K562 (cell line): Measurements from ENCODE around the gene RNU5D-1. TPM values are rescaled to one million over a fixed set of nuclear protein-coding genes. Genes with fewer than 3 reads are reported as not detected.

Experiments used
- ATAC-seq: fragments of 200-7000 bp; cut with Tn5 transposase; 3 replicates; pipeline ENCODE4 v1.9.1; 2020; ENCODE audit warnings: moderate library complexity
- BruUV-seq: library from RNA; stranded (reverse); fragments of 400-500 nt; replicated peaks from 2 replicates; lab custom pipeline; 2021; lab: Mats Ljungman, UMichigan
- CTCF ChIA-PET: fragments of 300-600 bp; formaldehyde crosslinking; extraction: SDS; loops from one replicate; lab custom pipeline; 2021; ENCODE audit warnings: low intra/inter-chr PET ratio; lab: Yijun Ruan, JAX
- POLR2A ChIA-PET: fragments of 300-600, 350-650 bp; sonication (Branson Sonifier 250); formaldehyde crosslinking; extraction: SDS; loops from one replicate; lab custom pipeline; 2021; ENCODE audit warnings: antibody characterized with exemption, inconsistent platforms; lab: Yijun Ruan, JAX
- DNase-seq, 4 experiments: peaks; one replicate each; pipeline versions ENCODE4 v3.0.0 to v3.0.0-alpha.2; 2011 to 2018; ENCODE audit warnings: low spot score in 3 of 4, mixed read lengths in 3 of 4; ENCODE audit errors: extremely low read depth in 1 of 4
- FAIRE-seq: peaks from 2 replicates; lab custom pipeline; 2011; peaks lifted over from hg19 to GRCh38; lab: Jason Lieb, UNC
- H2AFZ ChIP-seq: 2 replicates; pipeline ENCODE4 v1.6.0; 2011; ENCODE audit warnings: low read depth, low read length, control low read depth, inconsistent platforms
- H3K27ac ChIP-seq: fragments of 200-600 bp; 3 replicates; pipeline ENCODE4 v1.8.0; 2011; ENCODE audit warnings: low read depth, mild to moderate bottlenecking, control low read depth, inconsistent platforms, low read length, moderate library complexity, mixed read lengths; ENCODE audit errors: extremely low read depth
- H3K27me3 ChIP-seq, 2 experiments: fragments of 300-600 bp in 1 of 2; 2 replicates in 1 of 2; 3 replicates in 1 of 2; pipeline versions ENCODE4 v1.6.0 to v1.8.0; 2011; ENCODE audit warnings: inconsistent platforms in 2 of 2, low read length in 2 of 2, mild to moderate bottlenecking in 1 of 2, mixed read lengths in 1 of 2, moderate library complexity in 1 of 2; ENCODE audit not compliant: control insufficient read depth in 2 of 2, insufficient read depth in 2 of 2
- H3K36me3 ChIP-seq: fragments of 300-600 bp; 3 replicates; pipeline ENCODE4 v1.8.0; 2011; ENCODE audit warnings: mild to moderate bottlenecking, low read length, inconsistent platforms; ENCODE audit not compliant: control insufficient read depth, insufficient read depth
- H3K4me1 ChIP-seq, 2 experiments: fragments of 200-600 bp in 1 of 2; replicated peaks in 1 of 2; 2 replicates in 1 of 2; 3 replicates in 1 of 2; pipeline versions ENCODE4 v1.5.1 to v1.8.0; 2011; ENCODE audit warnings: inconsistent platforms in 2 of 2, low read length in 2 of 2, mild to moderate bottlenecking in 1 of 2, mixed read lengths in 1 of 2, moderate library complexity in 1 of 2; ENCODE audit not compliant: control insufficient read depth in 2 of 2, insufficient read depth in 2 of 2
- H3K4me2 ChIP-seq: 2 replicates; pipeline ENCODE4 v1.6.1; 2011; ENCODE audit warnings: low read length, control low read depth, inconsistent platforms, mixed read lengths; ENCODE audit not compliant: insufficient read depth
- H3K4me3 ChIP-seq: fragments of 200-600 bp; sonication (generic), shearing (Covaris generic); 2 replicates; pipeline ENCODE4 v1.5.1; 2016; ENCODE audit warnings: control low read depth, inconsistent platforms
- H3K79me2 ChIP-seq: fragments of 200-600 bp; 3 replicates; pipeline ENCODE4 v1.8.0; 2011; ENCODE audit warnings: low read length, inconsistent platforms; ENCODE audit not compliant: control insufficient read depth, insufficient read depth
- H3K9ac ChIP-seq, 2 experiments: 2 replicates each; pipeline versions ENCODE4 v1.6.0 to v1.6.1; 2011; ENCODE audit warnings: low read depth in 2 of 2, low read length in 2 of 2, control low read depth in 1 of 2, inconsistent platforms in 1 of 2, mild to moderate bottlenecking in 1 of 2, mixed read lengths in 1 of 2; ENCODE audit not compliant: insufficient read depth in 1 of 2
- H3K9me1 ChIP-seq: one replicate; pipeline ENCODE4 v1.6.0; 2011; ENCODE audit warnings: inconsistent platforms, mild to moderate bottlenecking, low read length, moderate library complexity; ENCODE audit not compliant: control insufficient read depth, insufficient read depth
- H3K9me3 ChIP-seq: replicated peaks from 2 replicates; pipeline ENCODE4 v1.5.1; 2011; ENCODE audit warnings: low read depth, low read length, inconsistent platforms; ENCODE audit not compliant: control insufficient read depth, insufficient read depth
- H4K20me1 ChIP-seq: replicated peaks from 2 replicates; pipeline ENCODE4 v1.6.1; 2011; ENCODE audit warnings: low read length, inconsistent platforms, mixed read lengths; ENCODE audit not compliant: control insufficient read depth, insufficient read depth
- BRF1 ChIP-seq: IDR thresholded peaks from 3 replicates; pipeline ENCODE4 v1.6.1; 2011; ENCODE audit warnings: borderline replicate concordance, mild to moderate bottlenecking; ENCODE audit not compliant: insufficient read length; ENCODE audit errors: extremely low read depth
- CHD4 ChIP-seq: fragments of 200-600 bp; sonication (generic); IDR thresholded peaks from 3 replicates; pipeline ENCODE4 v1.6.1; 2012; ENCODE audit warnings: low read depth, mild to moderate bottlenecking, mixed read lengths, low read length, inconsistent platforms; ENCODE audit not compliant: insufficient read depth, insufficient replicate concordance, poor library complexity, severe bottlenecking
- FOSL1 ChIP-seq: fragments of 200-800 bp; sonication (Bioruptor generic); conservative IDR thresholded peaks from 2 replicates; pipeline ENCODE4 v1.6.1; 2016; ENCODE audit warnings: missing genetic modification characterization, missing compliant biosample characterization
- GABPA ChIP-seq: fragments of 200-800 bp; sonication (Bioruptor generic); conservative IDR thresholded peaks from 2 replicates; pipeline ENCODE4 v1.6.1; 2016; ENCODE audit warnings: low read depth, missing genetic modification characterization, missing compliant biosample characterization
- GTF2A2 ChIP-seq: IDR thresholded peaks from 2 replicates; pipeline ENCODE4 v1.6.1; 2016; ENCODE audit warnings: mild to moderate bottlenecking, missing genetic modification characterization, missing compliant biosample characterization
- KLF6 ChIP-seq: fragments of 250-450 bp; sonication (Bioruptor Pico); IDR thresholded peaks from 2 replicates; pipeline ENCODE4 v1.4.0; 2020; ENCODE audit warnings: mild to moderate bottlenecking, moderate library complexity, borderline replicate concordance
- L3MBTL2 ChIP-seq: fragments of 450-650 bp; IDR thresholded peaks from 2 replicates; pipeline ENCODE4 v1.6.1; 2016; ENCODE audit warnings: mild to moderate bottlenecking, moderate library complexity
- MXI1 ChIP-seq: IDR thresholded peaks from 2 replicates; pipeline ENCODE4 v1.6.1; 2011; ENCODE audit warnings: low read depth, mild to moderate bottlenecking, improper control_type of control experiment, low read length
- PRDM10 ChIP-seq: fragments of 450-650 bp; IDR thresholded peaks from 2 replicates; pipeline ENCODE4 v1.6.1; 2018; ENCODE audit not compliant: partially characterized antibody
- RBFOX2 ChIP-seq: fragments of 200-400 bp; formaldehyde crosslinking; IDR thresholded peaks from 2 replicates; pipeline ENCODE4 v1.6.1; 2017; ENCODE audit warnings: low read depth, mild to moderate bottlenecking, low read length, moderate library complexity
- U2AF2 ChIP-seq: fragments of 200-400 bp; formaldehyde crosslinking; optimal IDR thresholded peaks from 2 replicates; pipeline ENCODE3; 2017; ENCODE audit warnings: low read depth, mild to moderate bottlenecking, low read length
- ZBTB1 ChIP-seq: sonication (generic); formaldehyde crosslinking; IDR thresholded peaks from 2 replicates; pipeline ENCODE4 v1.8.1; 2023; ENCODE audit warnings: missing genetic modification reagents, low read depth, mild to moderate bottlenecking, borderline replicate concordance
- ZNF324 ChIP-seq: fragments of 250-450 bp; sonication (Bioruptor Pico); IDR thresholded peaks from 2 replicates; pipeline ENCODE4 v1.4.0; 2020; ENCODE audit warnings: mild to moderate bottlenecking
- WGBS: fragments of 100-300 bp; shearing (Covaris generic); methylation state at CpG from one replicate; pipeline ENCODE4 v1.1.6; 2016; ENCODE audit warnings: low coverage, mixed read lengths; ENCODE audit not compliant: insufficient coverage; ENCODE audit errors: missing lambda C conversion rate; 5-methylcytosine and 5-hydroxymethylcytosine counted together
- in situ Hi-C: fragments of 300-500 bp; cut with MboI; formaldehyde crosslinking; loops from 4 replicates; pipeline ENCODE4 v1.15.0; 2018; ENCODE audit warnings: inconsistent platforms, mixed read lengths
- intact Hi-C: fragments of 100-400 bp; cut with micrococcal nuclease; formaldehyde crosslinking; loops from 2 replicates; pipeline ENCODE4 v1.14.2; 2022
- polyA plus RNA-seq, 8 experiments: library from polyadenylated mRNA; depleted of rRNA in 4 of 8; stranded (reverse) in 5 of 8; unstranded in 3 of 8; fragments of >200 nt; fragmentation: Nextera tagmentation in 2 of 8; fragmentation: Illumina TruSeq in 1 of 8; extraction: Ambion mirVana in 2 of 8; extraction: Trizol in 1 of 8; gene quantifications; 2 replicates each; pipeline versions ENCODE4 v1.2.1 to v1.2.3, GENCODE V29; 2011 to 2014; ENCODE audit warnings: inconsistent platforms in 1 of 8, missing spikeins in 1 of 8
- total RNA-seq, 7 experiments: library from RNA; depleted of rRNA in 6 of 7; stranded (reverse); fragments of >200 nt in 6 of 7; fragmentation: Illumina TruSeq in 2 of 7; extraction: Trizol in 2 of 7; gene quantifications; 2 replicates each; pipeline versions ENCODE4 v1.2.1 to v1.2.3, GENCODE V29; 2011 to 2021; ENCODE audit warnings: low replicate concordance in 1 of 7
- TF ChIP-seq, protein P1 (sequence below): fragments of 450-650 bp; IDR thresholded peaks from 2 replicates; pipeline ENCODE4 v1.7.0; 2016; ENCODE audit warnings: borderline replicate concordance

The RNU5D-1 gene
- total and polyA plus RNA-seq, 9 of the 15 experiments (the other 6 are each of a cell fraction or from before 2014, with no cell fraction given): under 0.01 TPM; not detected in 8

DNA sequence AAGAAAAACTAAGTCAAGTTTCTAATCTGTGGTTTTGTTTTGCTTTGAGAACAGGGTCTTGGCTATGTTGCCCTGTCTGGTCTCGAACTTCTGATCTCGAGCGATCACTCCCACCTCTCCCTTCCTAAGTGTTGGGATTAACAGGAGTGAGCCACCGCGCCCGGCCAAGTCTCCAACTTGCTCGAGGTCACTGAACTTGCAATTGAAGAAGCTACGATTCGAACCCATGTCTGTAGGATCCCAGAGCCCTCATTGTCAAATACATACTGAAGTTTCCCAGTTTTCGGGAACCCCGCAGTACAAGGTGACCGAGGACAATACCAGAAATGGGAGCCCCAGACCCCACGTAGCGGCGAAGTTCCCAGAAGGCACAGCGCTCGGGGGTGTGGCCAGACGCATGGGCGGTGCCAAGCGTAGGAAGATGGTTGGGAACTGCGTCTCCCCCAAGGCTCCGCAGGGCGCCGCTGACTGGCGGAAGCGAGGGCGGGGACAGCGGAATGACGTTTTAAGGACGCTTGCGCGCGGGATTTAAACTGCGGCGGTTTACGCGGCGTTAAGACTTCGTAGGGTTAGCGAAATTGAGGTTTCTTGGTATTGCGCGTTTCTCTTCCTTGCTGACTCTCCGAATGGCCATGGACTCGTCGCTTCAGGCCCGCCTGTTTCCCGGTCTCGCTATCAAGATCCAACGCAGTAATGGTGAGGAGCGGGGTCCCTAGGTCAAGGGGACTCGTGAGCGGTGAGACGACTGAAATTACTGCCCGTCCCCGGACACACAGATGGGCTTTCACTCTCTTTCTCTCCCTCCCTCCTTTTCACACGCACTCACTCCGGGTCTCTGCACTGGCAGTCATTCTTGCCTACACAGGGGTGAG lies 8.6 kb upstream of the RNU5D-1 start, which contains the start of gene KIF2C:
KIF2C (plus strand) TSS at position 531 of the 872 bp plus-strand sequence; CDS start at position 627, 96 bp downstream.
- Histone ChIP-seq H3K9me1 (no peaks in the 10 kb centered on the region), H3K36me3 (peaks cover 34% of the 10 kb centered on the region), H3K4me1 (peaks cover 13 to 22% of the 10 kb centered on the region in 2 experiments; a peak in 4 of 5 replicates), H3K79me2 (peaks cover 47% of the 10 kb centered on the region), H3K27me3 (no peaks in the 10 kb centered on the region), H3K4me2 (peak within 1 kb of the TSS; percentile 94), H4K20me1 (no peaks in the 10 kb centered on the region), H3K9ac (peak within 1 kb of the TSS; percentile 96 to 97), H3K9me3 (no peaks in the 10 kb centered on the region), H2AFZ (peak within 1 kb of the TSS; percentile 90), H3K27ac (peak within 1 kb of the TSS; percentile 95), H3K4me3 (peak within 1 kb of the TSS; percentile 68)
- ChIA-PET POLR2A (interaction anchor here (0.9 to 14.7 kb wide), 9 partner anchors 8 to 79 kb away, joined by 3 to 199 read pairs (median 4); partner anchors contain the start of gene RPS8), CTCF (interaction anchor here (0.6 kb wide), 1 partner anchor 27 kb away, joined by 3 read pairs; no protein-coding TSS in a partner anchor)
- peak; percentile 97 to 100 (median 98) for DNase-seq
- peak; percentile 94 for FAIRE-seq
- under 1% methylated on average over 57 of the region's 57 CpGs for WGBS
- peak; percentile 98 for ATAC-seq
- in situ Hi-C loops: no loop called here
- intact Hi-C loops: loop anchor here (1.0 to 2.0 kb wide), 2 partner anchors 8 to 35 kb away; partner anchors contain the start of genes RNU5D-1 and RPS8
- TSS peak; percentile 99 for BruUV-seq
- TF ChIP-seq ZBTB1 (peak; percentile 77), MXI1 (peak; percentile 57; the same call in 1 of the 2 replicates), PRDM10 (peak; percentile 55), FOSL1 (tag) (0 out of 2 replicates have a peak, but pooled peaks have one; percentile 32), ZNF324 (no peak), KLF6 (CRISPR knock-in tag) (peak; percentile 86; the same call in 1 of the 2 replicates), GABPA (tag) (peak; percentile 83), U2AF2 (no peak), L3MBTL2 (peak; percentile 90), CHD4 (peak; percentile 86), BRF1 (no peak), RBFOX2 (peak; percentile 97), GTF2A2 (tag) (0 out of 2 replicates have a peak, but pooled peaks have one; percentile 1)
- TF ChIP-seq, protein P1, sequence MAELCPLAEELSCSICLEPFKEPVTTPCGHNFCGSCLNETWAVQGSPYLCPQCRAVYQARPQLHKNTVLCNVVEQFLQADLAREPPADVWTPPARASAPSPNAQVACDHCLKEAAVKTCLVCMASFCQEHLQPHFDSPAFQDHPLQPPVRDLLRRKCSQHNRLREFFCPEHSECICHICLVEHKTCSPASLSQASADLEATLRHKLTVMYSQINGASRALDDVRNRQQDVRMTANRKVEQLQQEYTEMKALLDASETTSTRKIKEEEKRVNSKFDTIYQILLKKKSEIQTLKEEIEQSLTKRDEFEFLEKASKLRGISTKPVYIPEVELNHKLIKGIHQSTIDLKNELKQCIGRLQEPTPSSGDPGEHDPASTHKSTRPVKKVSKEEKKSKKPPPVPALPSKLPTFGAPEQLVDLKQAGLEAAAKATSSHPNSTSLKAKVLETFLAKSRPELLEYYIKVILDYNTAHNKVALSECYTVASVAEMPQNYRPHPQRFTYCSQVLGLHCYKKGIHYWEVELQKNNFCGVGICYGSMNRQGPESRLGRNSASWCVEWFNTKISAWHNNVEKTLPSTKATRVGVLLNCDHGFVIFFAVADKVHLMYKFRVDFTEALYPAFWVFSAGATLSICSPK: no peak
